AG09309 (cell line): ENCODE measurements around the gene CPO.
A peak's percentile ranks its signal among the peaks of the same experiment; 100 is the strongest.

ENCODE experiments used
- DNase-seq: peaks from one replicate; pipeline ENCODE4 v3.0.0-alpha.2; 2010; ENCODE audit warnings: low read depth
- H3K4me3 ChIP-seq: 2 replicates; pipeline ENCODE4 v1.5.1; 2011; ENCODE audit warnings: mild to moderate bottlenecking, low read depth, low read length, moderate library complexity; ENCODE audit not compliant: control insufficient read depth
- TF ChIP-seq, protein P1 (sequence below): IDR thresholded peaks from 2 replicates; pipeline ENCODE4 v1.5.1; 2011; ENCODE audit warnings: mild to moderate bottlenecking, low read depth, low read length, inconsistent platforms; ENCODE audit not compliant: insufficient read depth, control insufficient read depth; ENCODE audit errors: missing control alignments

Gene CPO

DNA sequence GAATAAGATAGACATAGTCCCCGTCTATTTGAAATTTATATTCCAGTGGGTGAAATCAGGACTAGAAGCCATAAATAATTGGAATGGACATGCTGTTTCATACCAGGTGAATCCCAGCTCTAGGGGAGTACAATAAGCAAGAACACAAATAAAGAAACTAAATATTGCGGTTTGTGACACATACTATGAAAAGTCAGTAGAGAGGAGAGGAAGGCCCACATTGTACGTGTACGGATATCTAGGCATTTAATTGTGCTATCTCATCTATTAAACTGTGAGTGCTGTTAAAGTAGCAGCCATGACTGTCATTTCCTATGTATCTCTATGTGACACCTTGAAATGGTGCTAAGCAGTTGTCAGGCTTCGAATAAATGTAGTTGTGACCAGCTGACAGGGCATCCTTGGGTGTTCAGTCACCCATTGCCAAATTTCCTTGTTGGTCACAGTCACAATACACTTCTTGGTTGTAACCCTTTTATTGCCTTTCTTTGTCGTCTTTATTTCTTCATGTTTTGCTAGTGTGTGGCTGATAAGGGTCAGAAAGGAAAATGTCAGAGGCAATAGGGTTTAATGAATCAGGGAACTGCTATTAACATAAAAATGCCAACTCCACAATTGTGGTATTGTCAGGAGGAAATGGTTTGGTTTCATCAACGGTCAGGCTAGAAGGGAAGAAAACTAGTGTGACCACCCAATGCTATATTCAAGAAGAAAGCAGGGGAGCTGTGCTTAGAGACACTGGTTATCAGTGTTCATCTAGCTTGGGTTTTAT, 31.5 kb downstream of the CPO start:
- TF ChIP-seq, protein P1, sequence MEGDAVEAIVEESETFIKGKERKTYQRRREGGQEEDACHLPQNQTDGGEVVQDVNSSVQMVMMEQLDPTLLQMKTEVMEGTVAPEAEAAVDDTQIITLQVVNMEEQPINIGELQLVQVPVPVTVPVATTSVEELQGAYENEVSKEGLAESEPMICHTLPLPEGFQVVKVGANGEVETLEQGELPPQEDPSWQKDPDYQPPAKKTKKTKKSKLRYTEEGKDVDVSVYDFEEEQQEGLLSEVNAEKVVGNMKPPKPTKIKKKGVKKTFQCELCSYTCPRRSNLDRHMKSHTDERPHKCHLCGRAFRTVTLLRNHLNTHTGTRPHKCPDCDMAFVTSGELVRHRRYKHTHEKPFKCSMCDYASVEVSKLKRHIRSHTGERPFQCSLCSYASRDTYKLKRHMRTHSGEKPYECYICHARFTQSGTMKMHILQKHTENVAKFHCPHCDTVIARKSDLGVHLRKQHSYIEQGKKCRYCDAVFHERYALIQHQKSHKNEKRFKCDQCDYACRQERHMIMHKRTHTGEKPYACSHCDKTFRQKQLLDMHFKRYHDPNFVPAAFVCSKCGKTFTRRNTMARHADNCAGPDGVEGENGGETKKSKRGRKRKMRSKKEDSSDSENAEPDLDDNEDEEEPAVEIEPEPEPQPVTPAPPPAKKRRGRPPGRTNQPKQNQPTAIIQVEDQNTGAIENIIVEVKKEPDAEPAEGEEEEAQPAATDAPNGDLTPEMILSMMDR = no peak
- no peak overlapping the region for H3K4me3 ChIP-seq
- no peak for DNase-seq

DNA sequence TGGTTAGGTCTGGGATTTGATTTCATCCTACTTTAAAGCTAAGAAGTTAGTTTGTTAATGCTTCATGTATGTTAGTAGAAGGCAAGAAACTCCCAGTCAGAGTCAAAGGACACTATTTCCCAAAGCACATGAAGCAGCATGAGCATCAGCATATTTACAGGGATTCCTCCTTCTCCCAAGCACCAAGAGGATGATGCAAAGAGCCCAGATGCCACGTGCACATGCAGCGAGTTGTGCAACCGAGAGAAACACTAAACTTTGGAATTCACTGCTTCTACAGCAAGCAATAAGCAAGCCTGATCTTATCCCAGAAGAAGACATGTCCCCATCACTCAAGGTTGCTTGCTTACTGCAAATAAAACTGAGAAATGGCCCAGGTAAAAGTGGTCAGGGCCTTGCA, 32.5 kb downstream of the CPO start:
- no peak overlapping the region for H3K4me3 ChIP-seq
- peak; percentile 74 for DNase-seq
- TF ChIP-seq, protein P1 = no peak

DNA sequence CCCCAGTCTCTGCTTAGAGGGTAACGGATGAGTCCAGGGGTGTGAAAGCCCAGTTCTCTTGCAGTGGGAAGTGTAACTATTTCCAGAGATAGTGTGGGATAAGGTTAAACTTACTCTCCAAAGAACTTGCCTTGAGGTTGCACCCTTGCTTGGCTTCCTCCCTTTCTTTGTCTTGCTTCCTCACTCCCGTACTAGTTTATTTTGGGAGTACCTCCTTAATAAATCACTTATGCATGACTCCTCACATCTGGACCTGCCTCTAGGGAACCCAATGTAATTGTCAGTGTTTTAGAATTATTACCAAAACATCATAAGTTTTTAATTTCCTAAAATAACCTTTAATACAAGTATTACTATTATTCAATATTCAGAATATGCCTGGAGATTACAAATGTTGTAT, 35.2 kb downstream of the CPO start:
- no peak for DNase-seq
- H3K4me3 ChIP-seq = no peak overlapping the region
- TF ChIP-seq, protein P1 = no peak

DNA sequence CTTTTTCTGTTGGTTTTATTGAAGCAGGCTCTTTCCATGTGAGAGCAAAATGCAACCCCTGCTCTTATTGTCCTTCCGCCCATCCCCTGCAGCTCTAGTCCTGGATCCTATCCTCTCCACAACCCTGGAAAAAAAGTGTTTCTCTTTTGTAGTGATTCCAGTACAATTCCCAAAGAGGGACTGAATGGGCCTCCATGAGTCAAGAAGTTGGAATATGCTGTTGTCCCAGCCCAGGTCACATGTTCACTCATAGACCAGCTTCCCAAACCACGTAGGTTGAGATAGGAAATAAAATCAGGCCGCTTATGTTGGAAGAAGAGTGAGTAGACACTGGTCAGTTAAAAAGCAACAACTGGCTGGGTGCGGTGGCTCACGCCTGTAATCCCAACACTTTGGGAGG, 39.4 kb downstream of the CPO start:
- TF ChIP-seq, protein P1 = no peak
- no peak for DNase-seq
- no peak overlapping the region for H3K4me3 ChIP-seq

DNA sequence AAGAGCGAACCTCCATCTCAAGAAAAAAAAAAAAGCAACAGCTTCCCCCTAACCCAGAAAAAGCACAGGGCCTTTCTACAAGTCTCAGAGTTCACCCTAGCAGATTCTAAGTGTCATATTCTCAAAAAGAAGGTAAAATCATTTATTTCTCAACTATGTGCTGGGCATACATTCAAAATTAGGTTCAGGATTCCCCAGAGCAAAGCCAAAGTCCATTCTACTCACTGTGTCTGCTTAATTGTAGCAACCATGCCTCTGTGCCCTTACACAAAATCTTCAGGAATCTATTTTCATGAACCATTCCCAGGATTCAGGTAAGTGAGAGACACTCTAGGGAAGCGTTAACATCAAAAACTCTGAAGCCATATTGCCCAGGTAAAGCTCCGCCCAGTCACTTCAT, 40.0 kb downstream of the CPO start:
- TF ChIP-seq, protein P1 = no peak
- no peak for DNase-seq
- no peak overlapping the region for H3K4me3 ChIP-seq

DNA sequence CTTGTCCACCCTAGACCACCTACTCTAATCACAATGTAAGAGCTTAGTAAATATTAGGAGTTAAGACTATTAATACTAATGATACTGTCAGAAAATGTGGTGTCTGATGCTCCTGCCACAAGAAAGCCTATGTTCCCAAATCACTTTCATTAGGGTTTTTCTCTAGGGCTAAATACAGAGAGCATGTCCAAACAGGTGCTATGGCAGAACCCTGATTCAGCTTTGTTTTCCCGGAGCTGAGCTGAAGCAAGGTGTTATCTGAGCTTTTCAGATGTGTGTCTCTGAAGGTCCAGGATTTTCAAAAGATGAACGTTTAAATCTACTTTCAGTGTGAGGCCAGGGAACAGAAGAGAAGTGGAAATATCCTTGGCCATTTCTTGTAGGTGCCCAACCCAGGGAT, 40.6 kb downstream of the CPO start:
- H3K4me3 ChIP-seq = no peak overlapping the region
- no peak for DNase-seq
- TF ChIP-seq, protein P1 = no peak
